Measurements from ENCODE around the gene TPRN. TPM values are rescaled to one million over a fixed set of nuclear protein-coding genes. Genes with fewer than 3 reads are reported as not detected.

The TPRN gene
- total RNA-seq, 1 donor from 2014 or later: 2.2 TPM

DNA sequence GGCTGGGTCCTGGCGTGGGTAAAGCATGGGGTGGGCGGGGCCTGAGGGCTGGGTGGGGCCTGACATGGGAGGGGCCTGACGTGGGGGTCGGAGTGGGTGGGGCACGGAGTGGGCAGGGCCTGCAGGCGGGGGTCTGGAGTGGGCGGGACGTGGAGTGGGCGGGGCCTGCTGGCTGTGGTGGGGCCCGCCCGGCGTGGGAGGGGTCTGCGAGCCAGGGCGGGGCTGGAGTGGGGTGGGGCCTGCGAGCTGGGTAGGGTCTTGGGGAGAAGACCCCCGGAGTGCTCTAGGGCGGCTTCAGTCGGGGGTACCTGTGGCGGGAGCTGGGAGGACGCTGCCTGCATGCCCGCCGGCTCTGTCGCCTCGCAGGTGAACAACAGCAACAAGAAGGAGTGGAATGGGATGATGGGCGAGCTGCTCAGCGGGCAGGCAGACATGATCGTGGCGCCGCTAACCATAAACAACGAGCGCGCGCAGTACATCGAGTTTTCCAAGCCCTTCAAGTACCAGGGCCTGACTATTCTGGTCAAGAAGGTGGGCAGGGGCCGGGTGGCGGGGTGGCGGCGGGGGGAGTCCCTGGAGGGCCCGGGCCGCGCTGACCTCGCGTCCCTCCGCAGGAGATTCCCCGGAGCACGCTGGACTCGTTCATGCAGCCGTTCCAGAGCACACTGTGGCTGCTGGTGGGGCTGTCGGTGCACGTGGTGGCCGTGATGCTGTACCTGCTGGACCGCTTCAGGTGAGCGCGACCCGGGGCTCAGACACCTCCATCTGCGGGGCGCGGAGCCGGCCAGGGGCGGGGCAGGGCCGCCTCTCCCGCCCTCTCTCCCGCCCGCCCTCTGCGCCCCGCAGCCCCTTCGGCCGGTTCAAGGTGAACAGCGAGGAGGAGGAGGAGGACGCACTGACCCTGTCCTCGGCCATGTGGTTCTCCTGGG lies 38.7 kb downstream of the TPRN start:
- no peak for DNase-seq (ENCODE audit: low spot score)

DNA sequence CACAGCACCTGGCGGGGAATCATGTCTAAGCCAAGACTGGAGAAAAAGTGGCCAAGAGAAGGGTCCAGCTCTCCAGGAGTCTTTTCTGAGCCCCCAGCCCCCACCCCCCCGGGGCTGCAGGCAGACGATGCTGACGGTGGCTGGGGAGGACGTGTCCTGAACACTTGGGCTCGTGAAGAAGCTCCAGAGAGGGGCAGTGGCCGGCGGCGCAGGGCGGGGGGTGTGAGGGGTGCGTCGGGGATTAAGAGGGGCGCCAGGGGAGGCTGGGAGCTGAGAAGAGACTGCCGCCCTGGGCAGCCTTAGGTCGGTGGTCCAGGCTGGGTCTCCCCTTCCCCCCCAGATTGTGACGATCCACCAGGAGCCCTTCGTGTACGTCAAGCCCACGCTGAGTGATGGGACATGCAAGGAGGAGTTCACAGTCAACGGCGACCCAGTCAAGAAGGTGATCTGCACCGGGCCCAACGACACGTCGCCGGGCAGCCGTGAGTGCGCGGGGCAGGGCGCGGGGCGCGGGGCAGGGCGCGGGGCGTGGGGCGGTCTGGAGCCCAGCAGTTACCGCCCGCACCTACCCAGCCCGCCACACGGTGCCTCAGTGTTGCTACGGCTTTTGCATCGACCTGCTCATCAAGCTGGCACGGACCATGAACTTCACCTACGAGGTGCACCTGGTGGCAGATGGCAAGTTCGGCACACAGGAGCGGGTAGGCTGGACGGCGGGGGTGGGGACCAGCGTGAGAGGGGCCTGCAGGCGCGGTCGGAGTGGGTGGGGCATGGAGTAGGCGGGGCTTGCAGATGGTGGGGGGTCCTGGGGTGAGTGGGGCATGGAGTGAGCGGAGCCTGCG lies 39.6 kb downstream of the TPRN start:
- DNase-seq (ENCODE audit: low spot score): no peak

DNA sequence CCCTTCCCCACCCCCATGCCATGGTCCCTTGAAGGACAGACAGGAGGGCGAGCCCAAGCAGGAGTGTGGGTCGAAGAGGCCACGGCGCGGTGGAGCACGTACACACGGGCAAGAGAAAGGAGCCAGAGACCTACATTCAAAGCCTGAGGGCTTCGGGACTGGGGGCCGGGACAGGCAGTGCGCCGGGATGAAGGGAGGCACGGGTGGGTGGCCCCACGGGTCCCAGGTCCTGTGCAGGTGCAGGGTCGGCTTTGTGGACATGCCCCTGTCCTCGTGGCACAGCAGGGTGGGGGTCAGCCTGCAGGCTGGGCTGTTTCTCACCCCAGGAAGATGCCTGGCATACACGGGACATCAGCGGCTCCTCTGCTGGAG lies 40.5 kb downstream of the TPRN start:
- DNase-seq (ENCODE audit: low spot score): no peak

DNA sequence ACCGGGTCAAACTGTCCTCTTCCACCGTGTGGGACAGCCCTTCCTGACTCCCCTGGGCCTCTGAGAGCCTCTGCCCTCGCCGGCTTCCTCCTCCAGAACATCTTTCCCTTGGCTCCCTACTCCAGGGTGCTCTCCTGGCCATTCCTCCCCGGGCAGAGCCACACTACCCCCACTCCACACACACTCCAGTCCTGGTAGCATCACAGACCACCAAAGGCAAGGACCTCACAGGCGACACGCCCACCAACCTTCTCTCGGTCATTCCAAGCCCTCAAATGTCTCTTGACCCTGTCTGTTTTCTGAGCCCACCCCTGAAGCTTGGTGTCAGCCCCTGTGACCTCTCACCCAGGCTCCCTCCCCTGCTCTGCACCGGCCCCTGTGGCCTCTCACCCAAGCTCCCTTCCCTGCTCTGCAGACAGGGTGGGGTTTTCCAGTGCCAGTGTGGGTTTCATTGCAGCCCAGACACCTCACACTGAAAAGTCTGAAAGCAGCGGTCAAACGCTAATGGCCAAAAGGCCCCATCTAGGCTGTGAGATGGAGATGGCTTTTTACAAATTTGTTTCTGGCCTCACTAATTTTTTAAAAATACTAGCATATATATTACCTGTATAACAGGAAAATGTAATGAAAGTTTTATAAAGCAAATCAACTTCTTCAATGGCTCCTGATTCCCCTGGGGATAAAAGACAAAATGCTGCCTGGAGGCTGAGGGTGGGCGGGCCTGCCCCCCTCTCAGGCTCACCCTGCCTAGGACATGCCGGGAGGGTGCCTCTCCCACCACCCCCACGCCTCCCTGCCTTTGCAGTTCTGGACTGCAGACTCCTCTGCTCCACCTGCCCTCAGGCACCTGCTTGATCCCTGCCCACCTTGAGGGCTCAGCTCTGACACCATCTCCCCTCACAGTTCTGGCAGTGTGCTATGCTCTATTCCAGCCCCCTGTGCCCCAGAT lies 41.2 kb downstream of the TPRN start:
- DNase-seq (ENCODE audit: low spot score): no peak

DNA sequence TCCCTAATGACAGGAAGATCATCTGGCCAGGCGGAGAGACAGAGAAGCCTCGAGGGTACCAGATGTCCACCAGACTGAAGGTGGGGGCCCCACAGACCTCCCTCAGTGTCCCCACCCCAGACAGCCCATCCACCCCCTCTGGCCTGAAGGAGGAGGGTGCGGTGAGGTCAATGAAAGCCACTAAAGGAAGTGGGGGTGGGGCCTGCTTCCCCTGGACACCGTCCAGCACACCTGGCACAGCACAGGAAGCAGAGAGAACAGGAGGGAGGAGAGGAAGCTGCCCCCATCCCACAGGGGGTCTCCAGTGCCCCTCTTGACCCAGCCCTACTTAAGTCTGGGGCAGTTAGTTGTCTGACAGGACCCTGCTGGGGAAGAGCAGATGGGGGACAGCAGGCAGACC lies 41.9 kb downstream of the TPRN start:
- DNase-seq (ENCODE audit: low spot score): no peak

DNA sequence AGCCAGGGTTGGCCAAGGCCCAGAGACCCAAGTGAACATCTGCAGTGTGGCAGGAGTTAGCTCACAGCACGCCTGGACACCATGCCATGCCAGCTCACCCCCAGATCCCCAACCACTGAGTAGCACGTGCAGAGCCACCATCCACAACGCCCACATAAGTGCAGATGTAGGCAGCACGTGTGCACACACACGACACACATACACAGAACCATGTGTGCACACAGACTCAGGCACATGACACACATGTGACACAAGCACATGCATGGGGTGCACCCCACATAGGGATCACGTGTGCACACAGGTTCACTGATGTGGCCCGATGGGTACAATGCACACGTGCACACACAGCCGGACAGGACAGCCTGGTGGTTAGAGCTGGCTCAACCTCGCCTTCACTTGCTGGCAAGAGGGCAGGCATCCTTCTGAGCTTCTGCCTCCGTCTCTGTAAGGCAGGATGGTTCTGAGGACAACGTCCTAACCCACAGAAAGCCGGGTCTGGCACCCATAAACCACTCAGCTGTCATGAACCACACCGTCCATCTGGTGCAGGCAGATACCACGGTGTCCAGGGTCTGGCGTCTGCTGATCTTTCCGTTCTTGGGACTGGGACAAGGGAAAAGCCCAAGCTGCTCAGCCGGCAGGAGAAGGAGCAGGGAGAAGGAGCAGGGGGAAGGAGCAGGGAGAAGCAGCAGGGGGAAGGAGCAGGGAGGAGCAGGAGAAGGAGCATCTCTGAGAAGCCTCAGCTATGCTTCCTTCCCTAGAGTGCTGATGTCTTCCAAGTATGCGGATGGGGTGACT lies 42.7 kb downstream of the TPRN start:
- no peak for DNase-seq (ENCODE audit: low spot score)

DNA sequence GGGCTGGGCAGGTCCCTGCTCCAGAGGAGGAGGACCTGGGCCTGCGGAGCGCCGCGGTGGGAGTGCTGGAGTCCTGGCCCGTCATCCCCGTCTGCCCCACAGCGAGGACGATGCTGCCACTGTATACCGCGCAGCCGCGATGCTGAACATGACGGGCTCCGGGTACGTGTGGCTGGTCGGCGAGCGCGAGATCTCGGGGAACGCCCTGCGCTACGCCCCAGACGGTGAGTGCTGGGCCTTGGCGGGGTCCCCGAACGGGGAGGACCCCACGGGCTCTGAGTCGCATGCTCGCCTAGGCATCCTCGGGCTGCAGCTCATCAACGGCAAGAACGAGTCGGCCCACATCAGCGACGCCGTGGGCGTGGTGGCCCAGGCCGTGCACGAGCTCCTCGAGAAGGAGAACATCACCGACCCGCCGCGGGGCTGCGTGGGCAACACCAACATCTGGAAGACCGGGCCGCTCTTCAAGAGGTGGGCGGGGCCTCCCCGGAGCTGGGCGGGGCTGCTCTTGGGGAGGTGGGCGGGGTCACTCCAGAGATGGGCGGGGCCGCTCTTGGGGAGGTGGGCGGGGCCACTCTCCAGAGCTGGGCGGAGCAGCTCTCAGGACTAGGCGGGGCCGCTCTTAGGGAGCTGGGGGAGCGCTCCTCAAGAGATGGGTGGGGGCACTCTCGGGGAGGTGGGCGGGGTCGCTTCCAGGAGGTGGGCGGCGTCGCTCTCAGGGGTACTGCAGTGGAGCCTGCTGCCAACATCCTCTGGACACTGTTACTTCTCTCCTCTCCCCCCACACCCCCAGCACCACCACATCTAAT lies 43.8 kb downstream of the TPRN start:
- no peak for DNase-seq (ENCODE audit: low spot score)

DNA sequence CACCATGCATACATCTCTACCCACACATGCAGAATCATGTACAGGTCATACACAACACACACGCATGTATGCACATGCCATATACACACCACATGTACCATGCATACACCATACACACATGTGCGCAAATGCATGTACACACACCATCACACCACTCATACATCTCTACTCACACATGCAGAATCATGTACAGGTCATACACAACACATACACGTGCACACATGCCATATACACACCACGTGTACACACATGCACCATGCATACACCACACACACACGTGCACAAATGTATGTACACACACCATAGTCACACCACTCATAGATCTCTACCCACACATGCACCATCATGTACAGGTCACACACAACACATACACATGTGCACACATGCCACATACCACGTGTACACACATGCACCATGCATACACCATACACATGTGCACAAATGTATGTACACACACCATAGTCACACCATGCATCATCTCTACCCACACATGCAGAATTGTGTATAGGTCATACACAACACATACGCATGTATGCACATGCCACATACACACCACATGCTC lies 47.6 kb downstream of the TPRN start:
- no peak for DNase-seq (ENCODE audit: low spot score)

DNA sequence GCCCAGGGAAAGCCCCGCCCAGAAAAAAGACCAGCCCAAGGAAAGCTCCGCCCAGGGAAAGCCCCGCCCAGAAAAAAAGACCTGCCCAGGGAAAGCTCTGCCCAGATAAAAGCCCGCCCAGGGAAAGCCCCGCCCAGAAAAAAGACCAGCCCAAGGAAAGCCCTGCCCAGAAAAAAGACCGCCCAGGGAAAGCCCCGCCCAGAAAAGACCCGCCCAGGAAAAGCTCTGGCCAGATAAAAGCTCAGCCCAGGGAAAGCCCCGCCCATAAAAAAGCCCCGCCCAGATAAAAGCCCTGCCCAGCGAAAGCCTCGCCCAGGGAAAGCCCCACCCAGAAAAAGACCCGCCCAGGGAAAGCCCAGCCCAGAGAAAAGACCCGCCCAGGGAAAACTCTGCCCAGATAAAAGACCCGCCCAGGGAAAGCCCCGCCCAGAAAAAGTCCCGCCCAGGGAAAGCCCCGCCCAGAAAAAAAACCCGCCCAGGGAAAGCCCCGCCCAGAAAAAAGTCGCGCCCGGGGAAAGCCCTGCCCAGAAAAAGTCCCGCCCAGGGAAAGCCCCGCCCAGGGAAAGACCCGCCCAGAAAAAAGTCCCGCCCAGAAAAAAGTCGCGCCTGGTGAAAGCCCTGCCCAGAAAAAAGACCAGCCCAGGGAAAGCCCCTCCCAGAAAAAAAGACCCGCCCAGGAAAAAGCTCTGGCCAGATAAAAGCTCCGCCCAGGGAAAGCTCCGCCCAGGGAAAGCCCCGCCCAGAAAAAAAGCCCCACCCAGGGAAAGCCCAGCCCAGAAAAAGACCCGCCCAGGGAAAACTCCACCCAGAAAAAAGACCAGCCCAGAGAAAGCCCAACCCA lies 49.7 kb downstream of the TPRN start:
- DNase-seq (ENCODE audit: low spot score): no peak

DNA sequence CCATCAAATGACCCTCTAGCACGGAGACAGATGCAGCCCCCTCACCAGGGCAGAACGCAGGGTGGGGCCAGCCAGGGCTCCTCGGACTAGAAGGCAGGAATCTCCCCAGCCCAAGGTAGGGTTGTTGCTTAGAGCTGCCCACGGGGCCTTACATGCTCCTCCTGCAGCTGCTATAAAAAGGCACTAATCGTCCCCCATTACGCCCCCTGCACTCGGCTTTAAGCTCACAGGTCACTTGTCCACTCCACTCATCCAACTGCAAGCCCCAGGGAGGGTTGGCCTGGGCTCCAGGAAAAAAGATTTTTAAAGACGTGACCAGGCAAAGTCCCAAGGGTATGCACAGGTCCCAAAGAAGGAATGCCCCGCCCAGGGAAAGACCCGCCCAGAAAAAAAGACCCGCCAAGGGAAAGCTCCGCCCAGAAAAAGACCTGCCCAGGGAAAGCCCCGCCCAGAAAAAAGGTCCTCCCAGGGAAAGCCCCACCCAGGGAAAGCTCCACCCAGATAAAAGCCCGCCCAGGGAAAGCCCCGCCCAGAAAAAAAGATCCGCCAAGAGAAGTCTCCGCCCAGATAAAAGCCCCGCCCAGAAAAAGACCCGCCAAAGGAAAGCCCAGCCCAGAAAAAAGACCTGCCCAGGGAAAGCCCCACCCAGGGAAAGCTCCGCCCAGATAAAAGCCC lies 50.5 kb downstream of the TPRN start:
- DNase-seq (ENCODE audit: low spot score): no peak

DNA sequence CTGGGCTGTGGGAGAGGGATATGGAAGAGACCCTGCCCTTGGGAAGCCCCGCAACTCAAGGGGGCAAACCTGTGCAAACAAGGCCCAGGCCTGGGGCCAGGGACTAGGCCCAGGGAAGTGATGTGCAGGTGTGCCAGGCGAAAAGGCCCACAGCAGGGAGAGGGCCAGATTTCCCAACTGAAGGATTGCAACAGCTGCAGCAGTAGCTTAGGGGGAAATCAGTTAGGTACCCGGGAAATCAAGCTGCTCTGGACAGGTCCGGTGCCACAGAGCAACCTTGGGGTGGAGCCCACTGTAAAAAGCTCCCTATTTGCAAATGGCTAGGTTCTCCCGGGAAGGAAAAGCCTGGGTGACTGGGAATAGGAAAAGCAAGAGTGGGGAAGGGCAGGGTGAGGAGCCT lies 51.2 kb downstream of the TPRN start:
- DNase-seq (ENCODE audit: low spot score): no peak

DNA sequence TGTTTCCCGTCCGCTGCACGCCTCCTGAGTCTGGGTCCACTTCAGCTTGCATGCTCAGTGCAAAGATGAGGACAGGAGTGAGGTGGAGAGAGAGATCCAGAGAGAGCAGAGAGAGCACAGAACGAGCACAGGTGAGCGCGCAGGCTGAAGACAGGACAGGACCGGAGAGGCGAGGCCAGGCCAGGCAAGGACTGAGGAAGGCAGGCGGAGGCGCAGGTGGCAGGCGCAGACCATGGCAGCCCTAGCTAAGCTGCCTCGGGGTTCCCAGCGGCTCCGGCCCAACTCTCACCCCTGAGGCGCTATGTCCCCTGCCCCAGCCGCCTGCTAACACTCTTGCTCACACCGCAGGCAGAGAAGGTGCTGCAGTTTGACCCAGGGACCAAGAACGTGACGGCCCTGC lies 51.9 kb downstream of the TPRN start:
- no peak for DNase-seq (ENCODE audit: low spot score)

DNA sequence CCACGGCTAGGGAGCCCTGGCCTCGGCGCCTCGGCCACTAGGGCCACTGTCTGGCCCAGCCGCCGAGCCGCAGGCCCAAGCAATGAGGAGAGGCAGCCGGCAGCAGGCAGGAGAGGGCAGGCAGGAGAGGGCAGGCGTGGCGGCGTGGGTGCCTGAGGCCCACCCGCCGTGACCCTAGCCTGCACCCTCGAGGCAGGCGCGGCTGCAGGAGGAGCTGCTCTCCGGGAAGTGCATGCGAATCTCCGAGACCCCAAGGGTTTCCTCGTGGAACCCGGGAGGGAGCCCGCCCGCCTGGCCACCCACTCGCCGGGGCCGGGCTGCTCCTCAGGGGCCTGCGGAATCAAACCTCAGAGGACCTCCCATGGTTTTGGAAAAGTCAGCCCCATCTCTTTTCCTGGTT lies 52.3 kb downstream of the TPRN start:
- no peak for DNase-seq (ENCODE audit: low spot score)

DNA sequence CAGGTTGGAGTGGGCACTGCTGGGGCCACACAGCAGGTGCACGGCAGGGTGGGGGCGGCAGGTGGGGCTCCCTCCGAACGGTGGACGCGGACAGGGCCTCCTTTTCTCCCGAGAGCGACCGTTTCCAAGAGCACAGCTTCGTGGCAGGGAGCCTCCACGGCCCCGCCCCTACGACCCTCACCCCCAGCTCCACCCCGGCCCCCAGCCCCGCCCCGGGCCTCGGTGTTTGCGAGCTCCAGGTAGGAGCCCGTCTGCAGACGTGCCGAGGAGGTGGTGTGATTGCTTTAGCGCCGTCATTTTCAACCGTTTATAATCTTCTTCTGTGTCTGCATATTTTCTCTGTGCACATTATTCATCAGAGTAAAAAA lies 52.8 kb downstream of the TPRN start:
- no peak for DNase-seq (ENCODE audit: low spot score)

DNA sequence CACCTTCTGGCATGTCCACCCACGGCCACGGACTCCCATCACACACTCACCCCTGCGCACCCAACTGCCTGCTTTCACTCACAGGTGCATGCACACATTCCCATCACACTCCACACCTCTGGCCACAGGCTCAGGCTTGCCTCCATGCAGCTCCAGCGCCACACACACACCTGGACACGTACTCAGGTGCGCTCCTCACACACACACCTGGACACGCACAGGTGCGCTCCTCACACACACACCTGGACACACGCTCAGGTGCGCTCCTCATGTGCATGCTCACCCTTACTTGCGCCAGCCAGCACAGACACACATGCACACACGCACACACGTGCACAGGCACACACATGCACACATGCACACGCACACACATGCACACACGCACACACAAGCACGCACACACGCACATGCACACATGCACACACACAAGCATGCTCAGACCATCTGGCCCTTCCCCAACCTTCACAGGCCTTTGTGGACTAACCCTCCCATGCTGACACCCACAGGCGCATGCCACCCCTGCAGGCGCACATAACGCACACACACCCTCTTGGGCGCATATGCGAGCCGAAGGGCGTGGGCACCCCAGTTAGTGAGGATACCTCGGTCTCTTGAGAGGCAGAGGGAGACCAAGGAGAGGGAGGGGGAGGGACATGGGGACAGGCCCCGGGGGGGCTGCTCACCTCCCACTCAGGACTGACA lies 53.3 kb downstream of the TPRN start:
- no peak for DNase-seq (ENCODE audit: low spot score)

DNA sequence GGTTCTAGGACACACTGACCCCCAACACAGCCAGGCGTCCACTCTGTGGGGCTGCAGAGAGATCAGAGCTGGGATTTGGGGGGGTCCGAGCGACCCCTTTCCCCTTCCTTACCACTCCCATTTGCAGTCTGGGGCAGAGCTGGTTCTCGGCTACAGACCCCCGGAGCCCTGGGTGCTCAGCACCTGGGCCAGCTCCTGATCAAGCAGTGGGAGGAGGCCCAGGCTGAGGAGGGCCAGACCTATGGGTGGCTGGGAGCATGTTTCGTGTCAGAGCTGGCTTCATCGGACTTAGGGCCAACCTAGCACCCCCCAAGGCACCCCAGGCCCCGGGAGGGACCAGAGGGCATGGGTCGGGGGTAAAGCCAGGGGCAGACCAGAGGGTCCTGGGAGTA lies 54.0 kb downstream of the TPRN start:
- no peak for DNase-seq (ENCODE audit: low spot score)

DNA sequence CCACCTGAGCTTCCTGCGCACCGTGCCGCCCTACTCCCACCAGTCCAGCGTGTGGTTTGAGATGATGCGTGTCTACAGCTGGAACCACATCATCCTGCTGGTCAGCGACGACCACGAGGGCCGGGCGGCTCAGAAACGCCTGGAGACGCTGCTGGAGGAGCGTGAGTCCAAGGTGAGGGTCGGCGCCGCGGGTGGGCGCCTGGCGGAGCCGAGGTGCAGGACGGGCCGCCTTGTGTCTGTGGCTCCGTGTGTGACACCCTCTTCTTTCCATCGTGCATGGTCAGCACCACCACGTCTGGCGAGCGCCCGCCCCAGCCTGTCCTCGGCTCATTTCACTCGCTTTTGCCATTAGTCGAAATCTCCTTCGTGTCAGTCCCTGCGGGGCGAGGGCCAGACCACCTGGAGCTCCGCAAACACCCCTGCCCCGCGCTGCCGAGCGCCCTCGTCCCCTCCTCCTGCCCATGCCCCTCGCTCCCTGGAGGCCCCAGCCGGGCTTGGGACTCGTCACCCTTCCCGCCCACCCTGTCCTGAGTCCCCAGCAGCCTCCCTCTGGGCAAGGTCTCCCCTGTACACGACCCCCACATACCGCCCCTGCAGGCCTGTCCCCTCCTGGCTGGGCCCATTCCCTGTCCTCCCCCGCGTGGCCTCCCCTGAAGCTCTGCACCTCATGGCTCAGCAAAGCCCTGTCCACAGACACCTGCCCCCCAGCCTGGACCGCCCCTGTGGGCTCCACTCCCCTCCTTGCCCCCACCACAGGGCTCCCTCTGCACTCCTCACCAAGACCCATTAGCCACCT lies 54.6 kb downstream of the TPRN start:
- no peak for DNase-seq (ENCODE audit: low spot score)
